ENCODE data around the gene PSAPL1. TPM values are rescaled to one million over a fixed set of nuclear protein-coding genes. Genes with fewer than 3 reads are reported as not detected.

The PSAPL1 gene
- total RNA-seq, 1 experiment from 2014 or later, result not detected

- DNase-seq (ENCODE audit: low read depth, low spot score) (no peak), ATAC-seq (no peak)
Measured at GRCh38 chr4:7422898-7423180, 11.9 kb downstream of the PSAPL1 start.

DNA sequence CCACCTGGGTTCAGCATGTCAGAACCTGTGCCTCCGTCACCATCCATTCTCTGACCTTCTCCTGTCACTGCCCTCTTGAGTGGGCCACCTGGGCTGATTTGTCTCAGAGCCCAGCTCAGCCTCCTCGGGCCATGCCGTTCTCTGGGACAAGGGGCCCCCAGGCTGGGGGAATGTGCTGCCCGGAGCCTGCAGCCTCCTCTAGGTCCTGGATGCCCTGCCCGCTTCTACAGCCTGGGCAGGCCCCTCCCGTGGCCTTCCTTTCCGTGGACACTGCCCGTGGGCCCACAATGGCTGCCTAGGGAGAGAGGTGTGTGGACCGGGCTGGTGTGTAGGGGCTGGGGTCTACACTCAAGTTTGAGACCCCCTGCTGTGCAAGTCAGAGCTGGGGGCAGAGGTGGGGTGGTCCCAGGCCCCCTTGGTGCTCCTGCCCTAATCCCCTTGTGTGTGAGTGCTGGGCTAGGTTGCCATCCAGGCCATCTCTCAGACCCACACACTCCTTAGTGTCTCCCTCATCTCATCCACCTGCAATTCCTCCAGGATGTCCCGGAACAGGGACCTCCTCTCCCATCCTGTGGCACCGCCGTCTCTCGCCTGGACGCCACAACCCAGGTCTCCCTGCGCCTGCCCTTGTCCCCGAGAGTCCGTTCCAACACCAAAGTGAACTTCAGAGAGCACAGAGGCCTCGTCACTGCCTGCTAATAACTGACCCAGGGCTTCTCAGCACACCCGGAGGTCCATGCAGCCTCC is 12.4 kb downstream of the PSAPL1 start:
- H3K9me3 ChIP-seq (ENCODE audit: control insufficient read depth, insufficient read depth, low read depth, low read length), result no peaks in the 10 kb centered on the region
- H3K4me1 ChIP-seq (ENCODE audit: control insufficient read depth, insufficient read depth, low read length), result no peaks in the 10 kb centered on the region
- no TSS peak for BruUV-seq (replicated peaks)
- H3K36me3 ChIP-seq (ENCODE audit: control insufficient read depth, insufficient read depth, low read length), result no peaks in the 10 kb centered on the region
- intact Hi-C loops (cut with micrococcal nuclease; ENCODE audit: unreplicated experiment), result no loop called here
- no peak for DNase-seq (ENCODE audit: low read depth, low spot score)
- no peak overlapping the region for H3K4me3 ChIP-seq (ENCODE audit: low read depth in 2 of 2, low read length in 2 of 2)
- CTCF ChIA-PET, result no interaction called here
- POLR2A ChIA-PET, result no interaction called here
- ATAC-seq, result no peak
- in situ Hi-C loops (cut with HindIII; ENCODE audit: low pct_unique_long_range_greater_than_20kb, low sequenced_read_pairs), result no loop called here
- no peaks in the 10 kb centered on the region for H3K27me3 ChIP-seq (ENCODE audit: control insufficient read depth, insufficient read depth, low read length)
- H3K27ac ChIP-seq (ENCODE audit: low read length), result no peak overlapping the region
- TF ChIP-seq, protein P1, sequence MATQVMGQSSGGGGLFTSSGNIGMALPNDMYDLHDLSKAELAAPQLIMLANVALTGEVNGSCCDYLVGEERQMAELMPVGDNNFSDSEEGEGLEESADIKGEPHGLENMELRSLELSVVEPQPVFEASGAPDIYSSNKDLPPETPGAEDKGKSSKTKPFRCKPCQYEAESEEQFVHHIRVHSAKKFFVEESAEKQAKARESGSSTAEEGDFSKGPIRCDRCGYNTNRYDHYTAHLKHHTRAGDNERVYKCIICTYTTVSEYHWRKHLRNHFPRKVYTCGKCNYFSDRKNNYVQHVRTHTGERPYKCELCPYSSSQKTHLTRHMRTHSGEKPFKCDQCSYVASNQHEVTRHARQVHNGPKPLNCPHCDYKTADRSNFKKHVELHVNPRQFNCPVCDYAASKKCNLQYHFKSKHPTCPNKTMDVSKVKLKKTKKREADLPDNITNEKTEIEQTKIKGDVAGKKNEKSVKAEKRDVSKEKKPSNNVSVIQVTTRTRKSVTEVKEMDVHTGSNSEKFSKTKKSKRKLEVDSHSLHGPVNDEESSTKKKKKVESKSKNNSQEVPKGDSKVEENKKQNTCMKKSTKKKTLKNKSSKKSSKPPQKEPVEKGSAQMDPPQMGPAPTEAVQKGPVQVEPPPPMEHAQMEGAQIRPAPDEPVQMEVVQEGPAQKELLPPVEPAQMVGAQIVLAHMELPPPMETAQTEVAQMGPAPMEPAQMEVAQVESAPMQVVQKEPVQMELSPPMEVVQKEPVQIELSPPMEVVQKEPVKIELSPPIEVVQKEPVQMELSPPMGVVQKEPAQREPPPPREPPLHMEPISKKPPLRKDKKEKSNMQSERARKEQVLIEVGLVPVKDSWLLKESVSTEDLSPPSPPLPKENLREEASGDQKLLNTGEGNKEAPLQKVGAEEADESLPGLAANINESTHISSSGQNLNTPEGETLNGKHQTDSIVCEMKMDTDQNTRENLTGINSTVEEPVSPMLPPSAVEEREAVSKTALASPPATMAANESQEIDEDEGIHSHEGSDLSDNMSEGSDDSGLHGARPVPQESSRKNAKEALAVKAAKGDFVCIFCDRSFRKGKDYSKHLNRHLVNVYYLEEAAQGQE (IDR thresholded peaks at IDR 0.05; ENCODE audit: insufficient read depth in 1 of 2, low read depth in 2 of 2, low read length in 1 of 2), result no peak
- TF ChIP-seq POLR2AphosphoS5 (IDR thresholded peaks at IDR 0.05; ENCODE audit: low read depth, low read length) (no peak), CTCF (IDR thresholded peaks at IDR 0.05) (no peak), TCF7L2 (IDR thresholded peaks at IDR 0.05; ENCODE audit: low read depth, low read length) (no peak), SIN3A (IDR thresholded peaks at IDR 0.05; ENCODE audit: borderline replicate concordance, insufficient read depth, low read depth, low read length) (no peak)

More at GRCh38 chr4:7422898-7423180, 11.9 kb downstream of the PSAPL1 start:
- Histone ChIP-seq H3K27me3 (ENCODE audit: control insufficient read depth, insufficient read depth, low read length) (no peaks in the 10 kb centered on the region), H3K4me3 (ENCODE audit: low read depth in 2 of 2, low read length in 2 of 2) (no peak overlapping the region), H3K9me3 (ENCODE audit: control insufficient read depth, insufficient read depth, low read depth, low read length) (no peaks in the 10 kb centered on the region), H3K4me1 (ENCODE audit: control insufficient read depth, insufficient read depth, low read length) (no peaks in the 10 kb centered on the region), H3K27ac (ENCODE audit: low read length) (no peak overlapping the region), H3K36me3 (ENCODE audit: control insufficient read depth, insufficient read depth, low read length) (no peaks in the 10 kb centered on the region)
- in situ Hi-C loops (cut with HindIII; ENCODE audit: low pct_unique_long_range_greater_than_20kb, low sequenced_read_pairs), result no loop called here
- CTCF ChIA-PET, result no interaction called here
- POLR2A ChIA-PET, result no interaction called here
- BruUV-seq (replicated peaks), result no TSS peak
- intact Hi-C loops (cut with micrococcal nuclease; ENCODE audit: unreplicated experiment), result no loop called here
- no peak for TF ChIP-seq TCF7L2 (IDR thresholded peaks at IDR 0.05; ENCODE audit: low read depth, low read length)
- TF ChIP-seq, protein P1 (IDR thresholded peaks at IDR 0.05; ENCODE audit: insufficient read depth in 1 of 2, low read depth in 2 of 2, low read length in 1 of 2), result no peak
- TF ChIP-seq SIN3A (IDR thresholded peaks at IDR 0.05; ENCODE audit: borderline replicate concordance, insufficient read depth, low read depth, low read length), result no peak
- no peak for TF ChIP-seq POLR2AphosphoS5 (IDR thresholded peaks at IDR 0.05; ENCODE audit: low read depth, low read length)
